TTC549 (cell line): Measurements from ENCODE around the gene FLG.
"Not testable (repeated sequence)": the region's sequence is repeated elsewhere in the genome, so short reads cannot be mapped to it uniquely, and the experiment has no call there.

Experiments
- FAIRE-seq: peaks from 2 replicates; lab custom pipeline; 2012; peaks lifted over from hg19 to GRCh38; lab: Jason Lieb, UNC

FLG gene

DNA sequence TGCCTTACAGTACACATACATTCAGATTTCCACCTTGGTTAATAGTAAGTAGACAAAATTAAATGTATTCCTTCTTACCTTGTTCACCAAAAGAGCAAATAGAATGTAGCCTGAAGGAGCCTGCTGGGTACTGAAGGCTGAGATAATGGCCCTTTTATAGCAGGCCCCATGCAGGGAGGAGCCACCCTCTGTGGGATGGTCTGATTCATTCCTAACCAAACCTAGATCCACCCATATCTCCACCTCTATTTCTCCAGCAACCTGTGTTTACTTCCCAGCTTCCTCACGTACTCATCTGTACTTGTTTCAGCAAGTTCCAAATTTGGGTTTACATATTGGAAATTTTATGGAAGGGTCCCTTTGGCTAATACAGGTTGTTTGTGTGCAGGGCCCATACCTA, at the start of gene FLG:
TSS of gene FLG (minus strand) at position 129 of the 400 bp plus-strand sequence. CDS start 9,783 bp downstream, outside the sequence.
- no peak for FAIRE-seq

DNA sequence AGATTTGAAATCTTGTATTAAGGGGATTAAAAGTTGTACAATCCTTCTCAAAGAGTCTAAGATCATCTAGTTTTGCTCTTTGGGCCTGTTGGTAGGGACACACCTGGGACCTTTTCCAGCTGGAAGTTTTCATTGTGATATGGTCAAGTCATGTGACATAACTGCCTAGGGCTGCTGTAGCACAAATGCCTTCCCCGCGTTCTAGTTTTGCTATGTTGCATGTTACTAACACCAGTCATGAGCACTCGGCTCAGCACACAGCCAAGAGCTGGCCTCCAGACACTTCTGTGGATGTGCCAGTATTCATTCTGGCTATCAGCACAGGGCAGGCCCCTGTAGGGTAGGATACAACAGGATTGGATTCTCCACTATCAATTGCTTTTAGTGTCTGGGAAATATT, 49.4 kb upstream of the FLG start:
- no peak for FAIRE-seq

DNA sequence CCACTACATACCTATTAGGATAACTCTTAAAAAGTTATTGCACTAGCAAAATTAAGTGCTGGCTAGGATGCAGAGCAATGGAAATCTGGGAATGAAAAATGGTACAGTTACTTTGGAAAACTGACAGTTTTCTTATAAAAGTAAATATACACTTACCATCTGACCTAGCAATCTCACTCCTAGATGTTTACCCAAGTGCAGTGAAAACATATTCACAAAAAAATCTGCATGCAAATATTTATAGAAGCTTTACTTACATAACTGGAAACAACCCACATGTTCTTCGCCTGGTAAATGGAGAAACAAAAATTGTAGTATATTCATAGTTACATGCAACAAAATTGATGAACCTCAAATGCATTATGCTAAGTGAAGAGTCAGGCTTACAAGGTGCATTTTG, 47.6 kb upstream of the FLG start:
- FAIRE-seq, result no peak

DNA sequence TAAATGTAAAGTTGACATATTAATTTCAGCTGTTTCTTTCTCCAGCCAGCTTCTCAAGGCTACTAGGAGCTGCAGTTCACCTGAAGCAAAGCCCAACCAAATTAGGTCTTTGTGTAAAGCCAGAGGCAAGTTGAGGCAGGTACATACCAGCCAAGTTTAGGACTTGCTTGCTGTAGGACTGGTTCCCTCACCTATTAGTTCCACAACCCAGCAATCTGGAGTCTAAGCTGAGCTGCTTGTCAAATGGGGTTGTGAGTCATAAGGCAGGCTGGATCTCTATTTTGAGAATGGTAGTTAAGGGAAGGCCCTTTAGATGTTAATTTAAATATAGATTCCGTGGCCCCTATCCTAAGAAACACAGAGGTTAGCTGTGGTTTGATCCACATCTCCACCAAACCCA, 42.4 kb upstream of the FLG start:
- FAIRE-seq, result no peak

DNA sequence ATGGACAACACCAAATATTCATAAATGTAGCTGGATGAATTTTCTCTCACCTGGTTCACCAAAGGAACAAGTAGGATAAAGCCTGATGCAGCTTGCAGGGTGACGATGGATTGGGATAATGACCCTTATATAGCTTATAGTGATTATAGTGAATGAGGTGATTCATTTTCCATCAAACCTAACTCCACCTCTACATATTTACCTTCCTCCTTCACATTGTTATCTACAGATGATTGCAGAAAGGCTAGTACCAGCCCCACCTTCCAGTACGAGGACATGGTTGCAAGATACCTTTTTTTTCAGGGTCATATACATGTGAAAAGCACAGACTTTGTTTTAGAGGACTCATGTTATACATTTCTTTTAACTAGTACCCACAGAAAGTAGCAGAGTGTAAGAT, 34.9 kb upstream of the FLG start, which contains the start of gene FLG2:
TSS of gene FLG2 (minus strand) at position 101 of the 400 bp plus-strand sequence. CDS start 1,122 bp downstream, outside the sequence.
- no peak for FAIRE-seq

DNA sequence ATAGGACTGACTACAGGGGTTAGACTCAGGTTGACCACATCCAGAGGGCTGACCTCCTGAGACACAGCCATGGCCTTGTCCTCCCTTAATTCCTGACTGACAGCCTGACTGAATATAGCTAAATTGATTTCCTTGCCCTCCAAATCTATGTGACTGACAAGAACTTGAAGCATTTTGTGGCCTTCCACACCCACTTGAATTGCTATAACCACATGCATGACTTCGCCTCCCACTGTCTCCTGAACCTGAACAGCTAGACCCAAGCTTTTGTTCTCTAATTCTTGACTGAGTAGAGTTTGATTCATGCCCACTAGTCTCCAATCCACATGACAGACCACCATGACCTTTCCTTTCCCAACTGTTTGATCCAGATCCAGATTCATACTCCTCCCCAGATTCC, 31.7 kb upstream of the FLG start:
- no peak for FAIRE-seq

DNA sequence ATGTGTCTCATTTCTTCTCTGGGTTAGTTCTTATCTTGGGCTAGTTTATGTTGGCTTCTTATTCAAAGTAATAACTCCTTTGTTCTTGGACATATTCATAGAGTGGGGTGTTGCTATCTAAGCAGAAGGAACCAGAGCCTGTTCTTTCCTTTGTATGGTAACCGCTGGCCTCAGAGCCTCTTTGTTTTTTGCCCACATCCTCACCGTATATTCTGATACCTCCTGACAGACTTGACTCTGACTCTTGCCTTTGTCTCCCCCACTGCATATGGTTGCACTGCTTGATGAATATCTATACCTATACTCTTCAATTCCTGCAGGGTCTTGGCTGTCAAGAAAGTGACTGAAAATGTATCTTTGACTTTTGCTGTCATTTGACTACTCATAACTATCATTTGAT, 24.6 kb upstream of the FLG start:
- no peak for FAIRE-seq

DNA sequence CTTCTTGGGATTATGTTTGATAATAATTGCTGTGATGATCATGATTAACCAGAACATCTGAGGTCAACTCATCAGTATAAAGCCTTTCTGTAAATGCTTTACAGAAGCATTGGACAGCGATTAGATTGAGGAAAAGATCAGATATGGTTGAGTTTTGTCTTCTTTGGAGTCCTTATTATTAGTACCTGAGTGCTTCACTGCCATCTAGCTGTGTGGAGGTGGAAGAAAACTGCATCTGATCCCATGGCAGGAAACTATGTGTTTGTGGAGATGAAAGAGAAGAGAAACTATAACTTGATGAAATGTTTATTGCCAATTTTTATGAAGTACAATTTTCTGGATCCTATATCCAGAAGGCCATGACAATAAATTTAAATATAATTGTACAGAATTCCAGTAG, 23.4 kb upstream of the FLG start:
- no peak for FAIRE-seq

DNA sequence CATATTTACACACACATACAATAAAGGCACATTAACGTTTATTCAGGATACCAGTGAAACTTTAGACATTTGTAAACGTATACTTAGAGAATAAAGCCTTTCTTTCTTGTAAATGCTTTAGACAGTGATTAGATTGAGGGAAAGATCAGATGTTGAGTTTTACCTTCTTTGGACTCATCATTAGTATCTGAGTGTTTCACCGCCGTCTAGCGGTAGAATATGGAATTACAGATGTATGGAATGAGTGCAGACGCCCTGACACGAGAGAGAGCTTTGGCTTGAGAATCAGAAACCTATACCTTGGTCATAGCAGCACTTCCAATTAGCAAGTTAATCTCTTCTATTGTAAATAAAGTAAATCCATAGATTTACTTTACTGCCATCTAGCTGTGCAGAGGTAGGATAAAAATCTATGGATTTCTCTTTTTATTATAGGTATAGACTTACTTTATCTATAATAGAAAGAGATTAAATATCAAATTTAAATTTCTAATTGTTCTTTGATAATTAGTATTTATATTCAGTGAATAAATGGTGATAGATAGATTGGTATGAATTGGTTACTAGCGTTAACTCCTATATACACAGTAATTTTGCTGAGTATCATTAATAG, 22.2 kb upstream of the FLG start:
- FAIRE-seq, result peak; percentile 96

DNA sequence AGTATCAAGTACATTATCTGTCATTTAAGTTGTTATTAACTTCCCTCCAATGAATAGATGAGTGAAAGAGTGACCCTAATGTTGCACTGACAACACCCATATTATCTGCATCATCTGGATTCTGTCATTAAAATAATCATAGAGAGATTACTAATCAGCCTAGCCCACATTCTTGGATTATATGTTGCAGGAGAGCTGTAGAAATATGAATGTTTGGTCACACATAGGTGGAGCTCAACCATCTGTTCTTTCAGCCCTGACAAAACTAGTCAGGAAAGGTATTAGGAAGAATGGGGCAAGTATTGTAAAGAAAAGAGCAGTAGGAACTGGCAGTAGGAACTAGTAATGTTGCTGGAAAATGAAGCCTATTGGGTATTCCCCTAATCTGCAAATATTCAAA, 19.4 kb upstream of the FLG start:
- no peak for FAIRE-seq

DNA sequence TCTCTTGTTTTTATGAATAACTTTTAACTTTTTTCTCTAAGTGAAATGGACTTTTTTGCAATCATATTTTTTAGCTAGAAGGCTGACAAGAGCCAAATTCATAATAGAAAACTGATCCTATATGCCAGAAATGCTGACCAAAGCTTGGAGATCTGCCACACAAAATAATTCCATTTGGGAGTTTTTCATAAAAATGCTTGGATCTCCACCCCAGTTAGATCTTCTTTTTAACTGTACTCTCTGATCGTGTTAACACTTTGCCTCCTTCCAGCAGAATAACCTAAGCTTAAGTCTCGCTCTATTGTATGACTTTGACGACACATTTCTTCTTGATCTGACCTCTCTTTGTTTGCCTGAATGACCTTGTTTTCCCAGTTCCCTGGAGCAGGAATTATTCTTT, 18.0 kb upstream of the FLG start:
- no peak for FAIRE-seq

DNA sequence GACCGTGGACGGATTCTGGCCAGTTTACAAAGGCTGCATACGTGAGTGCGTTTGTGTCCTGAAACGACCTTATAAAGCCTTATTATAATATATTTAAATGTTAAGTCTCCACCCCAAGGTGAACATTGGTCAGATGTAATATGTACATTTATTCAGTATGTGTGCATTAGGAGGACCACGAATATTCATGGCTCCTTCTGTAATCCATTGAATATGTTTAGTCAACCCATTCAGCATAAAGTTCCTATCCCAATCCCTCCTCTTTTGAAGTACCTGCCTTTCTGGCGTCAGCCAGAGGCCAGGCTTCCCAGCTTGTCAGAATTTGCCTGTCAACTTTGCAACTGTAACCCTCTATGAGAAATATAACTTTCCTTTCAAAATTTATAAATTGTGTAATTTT, 10.4 kb upstream of the FLG start:
- FAIRE-seq, result no peak

DNA sequence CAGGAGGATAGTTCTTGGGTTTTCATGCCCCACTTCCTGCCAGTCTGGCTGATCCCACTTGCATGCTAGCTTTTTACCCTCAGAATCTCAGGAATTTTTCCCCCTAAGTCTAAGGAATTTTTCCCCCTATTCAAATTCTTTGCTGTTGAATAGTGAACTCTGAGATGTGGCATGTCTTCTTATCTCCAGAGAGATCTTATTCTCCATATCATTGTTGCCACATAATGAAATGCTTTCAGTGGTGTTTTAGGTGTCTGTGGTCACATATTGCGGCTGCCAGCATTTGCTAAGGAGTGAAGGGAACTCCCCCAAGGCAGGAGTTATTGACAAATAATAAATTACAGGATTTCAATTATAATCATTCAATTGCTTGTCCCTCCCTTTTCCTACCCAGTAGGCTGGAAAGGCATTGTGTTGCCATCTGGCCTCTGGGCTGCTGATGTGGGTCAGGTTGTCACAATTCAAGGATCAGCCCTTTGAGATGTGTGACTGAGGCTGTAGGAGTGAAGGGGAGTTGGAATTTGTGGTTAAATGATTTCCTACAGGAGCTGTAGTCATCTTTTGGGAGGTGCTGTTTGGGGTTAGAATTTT, 3.9 kb upstream of the FLG start:
- no peak for FAIRE-seq

DNA sequence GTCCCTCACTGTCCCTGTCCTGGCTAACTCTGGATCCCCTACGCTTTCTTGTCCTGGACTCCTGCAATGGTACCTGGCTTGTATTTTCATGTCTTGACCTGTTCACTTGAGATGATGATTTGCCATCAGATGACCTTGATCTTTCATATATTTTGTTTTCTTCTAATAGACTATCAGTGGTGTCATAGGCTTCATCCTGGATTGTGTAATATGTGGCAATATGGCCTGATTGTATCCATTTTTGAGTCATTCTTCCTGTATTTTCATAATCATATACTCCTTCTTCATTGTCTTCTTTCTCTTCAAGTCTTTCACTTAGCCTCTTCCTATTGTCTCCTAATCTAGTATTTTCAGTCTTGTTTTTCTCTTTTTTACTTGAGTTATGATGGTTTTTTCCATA, 11.1 kb downstream of the FLG start:
- no peak for FAIRE-seq

DNA sequence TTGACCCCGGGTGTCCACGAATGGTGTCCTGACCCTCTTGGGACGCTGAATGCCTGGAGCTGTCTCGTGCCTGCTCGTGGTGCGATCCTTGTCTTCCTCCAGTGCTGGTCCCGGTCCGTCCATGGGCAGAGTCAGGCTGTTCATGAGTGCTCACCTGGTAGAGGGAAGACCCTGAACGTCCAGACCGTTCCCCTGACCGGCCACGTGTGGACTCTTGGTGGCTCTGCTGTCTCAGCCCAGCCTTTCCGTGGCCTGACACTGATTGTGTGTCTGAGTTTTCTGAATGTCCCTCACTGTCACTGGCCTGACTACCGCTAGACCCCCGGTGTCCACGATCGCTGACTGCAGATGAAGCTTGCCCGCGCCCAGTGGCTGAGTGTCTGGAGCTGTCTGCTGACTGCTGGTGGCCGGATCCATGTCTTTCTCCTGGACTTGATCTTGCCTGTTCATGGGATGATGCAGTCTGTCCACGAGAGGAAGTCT, 11.7 kb downstream of the FLG start:
- no peak for FAIRE-seq

DNA sequence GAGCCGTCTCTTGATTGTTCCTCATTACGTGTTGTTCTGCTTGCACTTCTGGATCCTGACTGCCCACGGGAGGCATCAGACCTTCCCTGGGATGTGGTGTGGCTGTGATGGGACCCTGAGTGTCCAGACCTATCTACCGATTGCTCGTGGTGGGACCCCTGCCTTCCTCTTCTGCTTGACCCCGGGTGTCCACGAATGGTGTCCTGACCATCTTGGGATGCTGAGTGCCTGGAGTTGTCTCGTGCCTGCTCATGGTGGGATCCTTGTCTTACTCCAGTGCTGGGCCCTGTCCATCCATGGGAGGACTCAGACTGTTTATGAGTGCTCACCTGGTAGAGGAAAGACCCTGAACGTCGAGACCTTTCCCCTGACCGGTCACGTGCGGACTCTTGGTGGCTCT, 12.9 kb downstream of the FLG start:
- not testable (repeated sequence) for FAIRE-seq

DNA sequence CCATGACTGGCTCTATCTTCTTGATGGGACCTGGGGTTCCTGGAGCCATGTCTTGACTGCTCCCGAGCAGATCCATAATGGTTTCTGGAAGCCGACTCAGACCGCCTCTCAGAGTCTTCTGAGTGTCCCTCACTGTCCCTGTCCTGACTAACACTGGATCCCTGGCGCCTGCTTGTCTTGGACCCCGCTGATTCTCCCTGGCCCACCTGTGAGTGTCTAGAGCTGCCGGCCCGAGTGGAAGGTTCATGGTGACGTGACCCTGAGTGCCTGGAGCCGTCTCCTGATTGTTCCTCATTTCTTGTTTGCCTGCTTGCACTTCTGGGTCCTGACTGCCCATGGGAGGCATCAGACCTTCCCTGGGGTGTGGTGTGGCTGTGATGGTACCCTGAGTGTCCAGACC, 15.1 kb downstream of the FLG start:
- no peak for FAIRE-seq

DNA sequence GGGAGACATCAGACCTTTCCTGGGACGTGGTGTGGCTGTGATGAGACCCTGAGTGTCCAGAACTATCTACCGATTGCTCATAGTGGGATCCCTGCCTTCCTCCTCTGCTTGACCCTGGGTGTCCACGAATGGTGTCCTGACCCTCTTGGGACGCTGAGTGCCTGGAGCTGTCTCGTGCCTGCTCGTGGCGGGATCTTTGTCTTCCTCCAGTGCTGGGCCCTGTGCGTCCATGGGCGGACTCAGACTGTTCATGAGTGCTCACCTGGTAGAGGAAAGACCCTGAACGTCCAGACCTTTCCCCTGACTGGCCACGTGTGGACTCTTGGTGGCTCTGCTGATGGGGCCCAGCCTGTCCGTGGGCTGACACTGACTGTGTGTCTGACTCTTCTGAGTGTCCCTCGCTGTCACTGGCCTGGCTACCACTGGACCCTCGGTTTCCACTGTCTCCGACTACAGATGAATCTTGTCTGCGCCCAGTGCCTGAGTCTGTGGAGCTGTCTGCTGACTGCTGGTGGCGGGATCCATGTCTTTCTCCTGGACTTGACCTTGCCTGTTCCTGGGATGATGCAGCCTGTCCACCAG, 15.6 kb downstream of the FLG start:
- not testable (repeated sequence) for FAIRE-seq

DNA sequence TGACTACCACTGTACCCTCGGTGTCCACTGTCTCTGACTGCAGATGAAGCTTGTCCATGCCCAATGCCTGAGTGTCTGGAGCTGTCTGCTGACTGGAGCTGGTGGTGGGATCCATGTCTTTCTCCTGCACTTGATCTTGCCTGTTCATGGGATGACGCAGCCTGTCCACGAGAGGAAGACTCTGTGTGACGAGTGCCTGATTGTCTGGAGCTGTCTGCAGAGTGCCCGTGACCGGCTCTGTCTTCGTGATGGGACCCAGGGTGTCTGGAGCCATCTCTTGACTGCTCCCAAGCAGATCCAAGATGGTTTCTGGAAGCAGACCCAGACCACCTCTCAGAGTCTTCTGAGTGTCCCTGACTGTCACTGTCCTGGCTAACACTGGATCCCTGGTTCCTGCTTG, 16.3 kb downstream of the FLG start:
- FAIRE-seq, result not testable (repeated sequence)

DNA sequence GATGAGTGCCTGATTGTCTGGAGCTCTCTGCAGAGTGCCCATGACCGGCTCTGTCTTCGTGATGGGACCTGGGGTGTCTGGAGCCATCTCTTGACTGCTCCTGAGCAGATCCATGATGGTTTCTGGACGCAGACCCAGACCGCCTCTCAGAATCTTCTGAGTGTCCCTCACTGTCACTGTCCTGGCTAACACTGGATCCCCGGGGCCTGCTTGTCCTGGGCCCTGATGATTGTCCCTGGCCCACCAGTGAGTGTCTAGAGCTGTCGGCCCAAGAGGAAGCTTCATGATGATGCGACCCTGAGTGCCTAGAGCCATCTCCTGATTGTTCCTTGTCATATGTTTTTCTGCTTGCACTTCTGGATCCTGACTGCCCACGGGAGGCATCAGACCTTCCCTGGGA, 17.1 kb downstream of the FLG start:
- not testable (repeated sequence) for FAIRE-seq

DNA sequence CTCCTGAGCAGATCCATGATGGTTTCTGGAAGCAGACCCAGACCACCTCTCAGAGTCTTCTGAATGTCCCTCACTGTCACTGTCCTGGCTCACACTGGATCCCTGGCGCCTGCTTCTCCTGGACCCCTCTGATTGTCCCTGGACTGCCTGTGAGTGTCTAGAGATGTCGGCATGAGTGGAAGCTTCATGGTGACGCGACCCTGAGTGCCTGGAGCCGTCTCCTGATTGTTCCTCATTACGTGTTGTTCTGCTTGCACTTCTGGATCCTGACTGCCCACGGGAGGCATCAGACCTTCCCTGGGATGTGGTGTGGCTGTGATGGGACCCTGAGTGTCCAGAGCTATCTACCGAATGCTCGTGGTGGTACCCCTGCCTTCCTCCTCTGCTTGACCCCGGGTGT, 18.9 kb downstream of the FLG start:
- FAIRE-seq, result not testable (repeated sequence)

DNA sequence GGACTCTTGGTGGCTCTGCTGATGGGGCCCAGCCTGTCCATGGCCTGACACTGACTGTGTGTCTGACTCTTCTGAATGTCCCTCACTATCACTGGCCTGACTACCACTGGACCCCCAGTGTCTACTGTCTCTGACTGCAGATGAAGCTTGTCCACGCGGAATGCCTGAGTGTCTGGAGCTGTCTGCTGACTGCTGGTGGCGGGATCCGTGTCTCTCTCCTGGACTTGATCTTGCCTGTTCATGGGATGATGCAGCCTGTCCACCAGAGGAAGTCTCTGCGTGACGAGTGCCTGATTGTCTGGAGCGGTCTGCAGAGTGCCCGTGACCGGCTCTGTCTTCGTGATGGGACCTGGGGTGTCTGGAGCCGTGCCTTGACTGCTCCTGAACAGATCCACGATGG, 20.3 kb downstream of the FLG start:
- not testable (repeated sequence) for FAIRE-seq

DNA sequence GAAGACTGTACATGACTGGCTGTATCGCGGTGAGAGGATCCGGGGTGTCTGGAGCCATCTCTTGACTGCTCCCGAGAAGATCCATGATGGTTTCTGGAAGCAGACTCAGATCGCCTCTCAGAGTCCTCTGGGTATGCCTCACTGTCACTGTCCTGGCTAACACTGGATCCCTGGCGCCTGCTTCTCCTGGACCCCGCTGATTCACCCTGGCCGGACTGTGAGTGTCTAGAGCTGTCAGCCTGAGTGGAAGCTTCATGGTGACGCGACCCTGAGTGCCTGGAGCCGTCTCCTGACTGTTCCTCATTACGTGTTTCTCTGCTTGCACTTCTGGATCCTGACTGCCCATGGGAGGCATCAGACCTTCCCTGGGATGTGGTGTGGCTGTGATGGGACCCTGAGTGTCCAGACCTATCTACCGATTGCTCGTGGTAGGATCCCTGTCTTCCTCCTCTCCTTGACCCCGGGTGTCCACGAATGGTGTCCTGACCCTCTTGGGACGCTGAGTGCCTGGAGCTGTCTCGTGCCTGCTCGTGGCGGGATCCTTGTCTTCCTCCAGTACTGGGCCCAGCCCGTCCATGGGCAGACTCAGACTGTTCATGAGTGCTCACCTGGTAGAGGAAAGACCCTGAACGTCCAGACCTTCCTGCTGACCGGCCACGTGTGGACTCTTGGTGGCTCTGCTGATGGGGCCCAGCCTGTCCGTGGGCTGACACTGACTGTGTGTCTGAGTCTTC, 21.7 kb downstream of the FLG start:
- not testable (repeated sequence) for FAIRE-seq
